NCI-H128 (cell line): ENCODE data around the gene GRAP.

Experiments
- DNase-seq: peaks from one replicate; lab custom pipeline; 2025; ENCODE audit not compliant: unreplicated experiment; lab: John Stamatoyannopoulos, UW

GRAP gene

DNA sequence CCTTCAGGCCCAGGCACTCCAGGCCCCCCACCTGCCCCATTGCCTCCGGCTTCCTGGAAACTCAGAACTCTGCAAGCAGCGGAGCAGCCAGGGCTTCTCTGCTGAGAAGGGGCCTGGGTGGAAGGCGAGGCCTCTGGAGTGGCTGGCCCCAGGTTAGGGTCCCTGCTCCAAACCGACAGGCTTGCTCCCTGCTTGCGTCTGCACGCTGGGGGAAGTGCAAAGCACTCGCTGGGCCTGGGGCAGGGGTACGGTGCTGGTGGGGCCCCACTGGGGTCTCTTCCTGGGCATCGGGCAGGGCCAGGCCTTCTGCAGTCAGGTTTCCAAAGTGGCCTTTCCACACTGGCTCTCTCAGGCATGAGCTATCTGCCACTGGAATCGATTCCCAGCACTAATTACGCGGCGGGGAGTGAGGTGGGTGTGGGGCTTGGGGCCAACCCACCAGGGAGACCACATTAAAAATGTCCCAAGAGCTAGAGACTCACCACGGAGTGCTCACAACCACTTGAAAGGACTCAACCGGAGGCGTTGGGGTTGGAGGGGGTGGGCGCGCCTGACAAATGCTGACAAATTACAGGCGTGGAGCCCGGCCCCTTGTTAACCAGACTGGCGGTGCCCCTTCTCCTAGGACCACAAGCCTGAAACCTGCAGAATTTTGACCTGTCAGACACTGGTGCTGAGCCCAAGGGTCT, 60.1 kb downstream of the GRAP start:
- DNase-seq: no peak

- no peak for DNase-seq
These were observed 61.3 kb downstream of the GRAP start for GRCh38 chr17:18985475-18985874.

DNA sequence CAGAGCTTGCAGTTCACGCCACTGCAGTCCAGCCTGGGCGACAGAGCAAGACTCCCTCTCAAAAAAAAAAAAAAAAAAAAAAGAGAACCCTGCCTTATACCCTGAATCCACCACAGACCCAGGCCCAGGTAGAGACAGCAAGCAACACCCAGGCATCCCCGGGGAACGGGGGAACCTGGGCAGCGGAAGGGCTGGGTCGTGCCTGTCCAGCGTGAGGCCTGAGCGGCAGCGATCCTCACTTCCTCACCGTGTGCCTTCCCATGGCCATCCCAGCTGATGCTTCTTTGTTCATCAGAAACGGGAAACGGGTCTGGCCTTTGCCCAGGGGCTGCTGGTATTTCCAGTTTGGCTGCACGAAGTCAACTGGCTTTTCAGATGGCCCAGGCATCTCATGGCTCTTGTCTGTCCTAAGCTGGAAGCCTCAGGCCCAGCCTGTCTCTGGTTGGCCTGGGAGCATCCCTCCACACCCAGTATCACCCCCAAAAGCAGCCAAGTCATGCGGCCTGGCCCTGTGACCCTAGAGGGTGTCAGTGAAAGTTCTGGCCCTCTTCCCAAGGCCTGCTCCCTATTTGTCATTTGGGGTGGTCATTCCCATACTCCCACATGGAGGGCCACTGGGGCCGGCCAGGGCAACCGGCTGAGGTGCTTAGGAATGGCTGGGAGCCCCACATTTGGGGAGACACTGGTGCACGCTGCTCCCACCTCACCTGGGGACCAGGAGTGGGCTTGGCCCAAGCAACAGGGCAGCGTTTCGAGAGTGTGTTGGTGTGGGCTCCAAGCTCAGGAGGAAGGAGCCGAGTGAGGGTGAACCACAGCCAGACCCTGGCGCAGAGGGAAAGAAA, 62.3 kb downstream of the GRAP start:
- DNase-seq: no peak

- no peak for DNase-seq
These were observed 64.9 kb downstream of the GRAP start for GRCh38 chr17:18981642-18982424.

DNA sequence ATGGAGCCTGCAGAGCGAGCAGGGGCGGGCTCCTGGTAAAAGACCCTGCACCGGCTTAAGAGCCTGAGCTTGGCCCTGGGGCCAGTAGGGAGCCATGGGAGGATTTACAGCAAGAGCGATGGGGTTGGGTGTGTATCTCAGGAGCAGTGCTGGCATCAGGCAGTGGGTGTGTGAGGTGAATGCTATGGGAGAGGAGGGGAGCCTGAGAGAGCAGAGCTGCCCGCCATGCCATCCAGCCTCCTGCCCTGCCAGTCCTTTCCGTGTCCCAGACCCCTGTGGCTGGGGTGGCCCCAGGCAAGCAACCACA, 65.5 kb downstream of the GRAP start:
- DNase-seq: no peak

DNA sequence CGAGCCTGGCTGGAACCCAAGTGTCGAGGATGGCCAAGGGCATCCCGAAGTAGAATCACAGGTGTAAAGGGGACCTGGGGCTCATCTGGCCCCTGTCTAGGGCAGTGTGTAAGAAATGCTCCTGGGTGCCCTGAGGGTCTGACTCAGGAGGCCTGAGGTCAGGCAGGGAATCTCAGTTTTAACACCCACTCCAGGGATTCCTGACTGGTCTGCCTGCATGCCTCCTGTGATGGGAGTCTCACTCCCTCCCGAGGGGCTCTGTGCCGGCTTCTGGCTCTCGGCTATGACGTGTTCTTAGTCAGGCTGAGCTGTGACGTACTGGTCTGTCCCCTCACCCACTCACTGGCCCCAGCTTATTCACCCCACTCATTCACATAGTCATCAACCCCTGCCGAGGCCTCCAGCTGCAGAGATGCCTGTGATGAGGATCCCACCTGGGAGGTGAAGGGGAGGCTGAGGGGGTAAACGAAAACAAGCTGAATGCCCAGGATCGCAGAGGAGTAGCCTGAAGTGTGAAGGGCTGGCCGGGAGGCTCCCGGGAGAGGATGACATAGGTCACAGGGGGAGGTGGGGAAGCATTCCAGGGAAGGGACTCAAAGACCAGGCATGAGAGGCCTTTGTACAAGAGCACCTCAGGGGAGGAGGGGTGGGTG, 65.9 kb downstream of the GRAP start:
- DNase-seq: no peak

DNA sequence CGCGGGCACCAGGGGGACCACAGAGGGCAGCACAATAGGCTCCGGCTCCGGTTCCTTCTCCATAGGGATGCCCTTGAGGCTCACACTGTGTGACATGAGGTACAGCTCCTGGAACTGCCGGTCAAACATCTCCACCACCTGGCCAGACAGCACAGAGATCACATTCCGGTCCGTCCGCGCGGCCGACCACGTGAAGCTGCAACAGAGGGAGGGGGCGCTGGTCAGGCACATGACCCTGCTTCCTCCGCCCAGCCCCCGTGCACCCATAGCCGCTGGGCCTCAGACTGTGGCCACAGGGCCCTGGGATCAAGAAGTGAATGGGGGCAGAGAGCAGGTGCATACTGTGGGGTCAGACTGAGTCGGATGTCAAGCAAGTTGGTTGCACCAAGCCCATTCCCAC, 68.1 kb downstream of the GRAP start:
- DNase-seq: no peak

- no peak for DNase-seq
These were observed 68.7 kb downstream of the GRAP start for GRCh38 chr17:18978050-18978449.

- no peak for DNase-seq
These were observed 69.1 kb downstream of the GRAP start for GRCh38 chr17:18977646-18978045.

DNA sequence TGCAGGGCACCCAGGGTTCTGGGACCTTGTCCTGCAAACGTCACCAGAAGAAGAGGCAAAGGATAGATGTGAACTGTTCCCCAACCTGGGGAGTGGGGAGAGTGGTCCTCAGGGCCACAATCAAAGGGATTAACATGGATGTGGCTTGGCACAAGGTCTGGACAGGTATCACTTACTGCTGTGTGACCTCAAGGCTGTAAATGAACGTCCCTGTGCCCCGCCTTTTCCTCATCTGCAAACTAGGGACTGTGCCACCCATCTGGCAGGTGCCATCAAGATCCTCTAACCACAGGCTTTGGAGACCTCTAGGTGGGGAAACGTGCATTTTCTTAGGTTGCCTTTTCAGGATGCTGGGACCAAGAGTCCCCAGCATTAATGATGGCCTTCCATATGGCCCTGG, 69.7 kb downstream of the GRAP start:
- DNase-seq: no peak

- no peak for DNase-seq
These were observed 70.6 kb downstream of the GRAP start for GRCh38 chr17:18976201-18976600.

- no peak for DNase-seq
These were observed 71.2 kb downstream of the GRAP start for GRCh38 chr17:18975597-18975996.

DNA sequence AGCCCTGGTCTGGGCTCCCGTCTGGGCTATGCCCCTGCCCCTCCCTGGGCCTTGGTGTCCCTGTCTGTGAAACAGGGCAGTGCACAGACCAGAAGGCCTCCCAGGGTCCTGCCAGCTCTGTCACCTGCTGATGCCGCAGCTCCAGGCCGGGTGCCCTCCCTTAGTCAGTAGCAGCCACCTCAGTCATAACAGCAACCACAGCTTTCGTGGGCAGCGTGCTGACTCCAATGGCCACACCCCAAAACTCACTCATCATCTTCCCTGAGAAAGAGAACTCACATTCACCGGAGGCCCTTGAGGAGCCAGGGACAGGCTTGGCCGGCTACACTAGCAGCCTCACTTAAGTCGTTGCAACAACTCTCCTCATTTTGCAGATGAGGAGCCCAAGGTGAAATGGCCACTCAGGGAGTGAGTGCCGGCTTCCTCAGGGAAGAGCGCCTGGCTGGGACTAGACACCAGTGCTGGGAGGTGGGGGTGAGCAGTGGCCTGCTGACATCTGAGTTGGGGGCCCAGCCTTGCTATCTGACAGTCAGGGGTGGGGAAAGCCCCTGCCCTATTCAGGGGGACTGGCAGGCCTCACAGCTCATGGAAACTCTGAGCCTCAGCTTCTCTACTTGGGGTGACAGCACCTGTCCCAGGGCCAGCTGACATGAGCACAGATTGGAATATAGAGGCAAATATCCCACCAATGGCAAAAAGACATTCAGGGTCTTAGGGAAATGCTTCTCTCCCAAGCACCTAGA, 72.2 kb downstream of the GRAP start:
- no peak for DNase-seq

- no peak for DNase-seq
These were observed 75.0 kb downstream of the GRAP start for GRCh38 chr17:18971801-18972200.
